ENCODE measurements around the gene B2M. TPM values are rescaled to one million over a fixed set of nuclear protein-coding genes. Genes with fewer than 3 reads are reported as not detected.

B2M gene
- total and polyA plus RNA-seq, 2 of the 13 experiments (the other 11 are each of a cell fraction or from before 2014, with no cell fraction given), result 784 to 857 TPM

DNA sequence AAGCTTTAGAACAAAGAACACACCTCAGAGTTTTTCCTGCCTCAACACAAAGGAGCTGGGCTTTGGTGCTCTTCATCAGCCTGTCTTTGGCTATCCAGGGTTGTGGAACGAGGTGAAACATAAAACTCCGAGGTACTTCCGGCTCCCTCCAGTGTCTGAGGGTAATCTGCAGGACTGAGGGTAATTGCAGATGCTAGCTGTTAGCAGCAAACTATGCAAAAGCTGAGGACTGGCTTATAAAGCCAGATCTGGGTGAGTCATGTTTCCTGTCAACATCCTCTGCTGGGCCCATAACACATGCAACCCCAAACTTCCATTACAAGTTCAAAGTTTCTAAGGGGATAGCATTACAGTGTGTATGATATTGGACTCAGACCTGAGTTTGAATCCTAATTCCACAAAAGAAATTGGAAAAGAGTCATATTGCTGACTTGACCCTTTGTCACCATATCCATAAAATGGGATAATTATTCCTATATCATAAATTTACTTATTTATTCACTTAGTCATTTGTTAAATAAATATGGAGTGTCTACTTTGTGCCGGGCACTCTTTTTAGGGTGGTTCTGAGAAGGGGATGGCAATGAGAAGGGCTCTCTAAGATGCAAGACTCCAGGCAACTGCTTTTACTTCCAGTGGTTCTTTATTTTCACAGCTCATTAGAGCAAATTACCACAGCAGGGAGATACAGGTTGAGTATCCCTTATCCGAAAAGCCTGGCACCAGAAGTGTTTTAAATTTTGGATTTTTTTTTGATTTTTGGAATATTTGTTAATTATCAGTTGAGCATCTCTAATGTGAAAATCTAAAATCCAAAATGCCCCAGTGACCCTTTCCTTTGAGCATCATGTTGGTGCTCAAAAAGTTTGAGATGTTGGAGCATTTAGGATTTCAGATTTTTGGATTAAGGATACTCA lies 15.5 kb downstream of the B2M start (continued):
- TF ChIP-seq, protein P1, sequence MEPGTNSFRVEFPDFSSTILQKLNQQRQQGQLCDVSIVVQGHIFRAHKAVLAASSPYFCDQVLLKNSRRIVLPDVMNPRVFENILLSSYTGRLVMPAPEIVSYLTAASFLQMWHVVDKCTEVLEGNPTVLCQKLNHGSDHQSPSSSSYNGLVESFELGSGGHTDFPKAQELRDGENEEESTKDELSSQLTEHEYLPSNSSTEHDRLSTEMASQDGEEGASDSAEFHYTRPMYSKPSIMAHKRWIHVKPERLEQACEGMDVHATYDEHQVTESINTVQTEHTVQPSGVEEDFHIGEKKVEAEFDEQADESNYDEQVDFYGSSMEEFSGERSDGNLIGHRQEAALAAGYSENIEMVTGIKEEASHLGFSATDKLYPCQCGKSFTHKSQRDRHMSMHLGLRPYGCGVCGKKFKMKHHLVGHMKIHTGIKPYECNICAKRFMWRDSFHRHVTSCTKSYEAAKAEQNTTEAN (CRISPR knock-in tag; conservative IDR thresholded peaks at IDR 0.05), result 0 out of 2 replicates have a peak, but pooled peaks have one; percentile 36
- TF ChIP-seq ZNF33B (CRISPR knock-in tag; IDR thresholded peaks at IDR 0.05), result no peak
- TF ChIP-seq ZC3H13 (CRISPR knock-in tag; IDR thresholded peaks at IDR 0.05), result no peak
- TF ChIP-seq ERF (CRISPR knock-in tag; IDR thresholded peaks at IDR 0.05), result peak; percentile 77; the same call in 1 of the 2 replicates
- TF ChIP-seq, protein P2, sequence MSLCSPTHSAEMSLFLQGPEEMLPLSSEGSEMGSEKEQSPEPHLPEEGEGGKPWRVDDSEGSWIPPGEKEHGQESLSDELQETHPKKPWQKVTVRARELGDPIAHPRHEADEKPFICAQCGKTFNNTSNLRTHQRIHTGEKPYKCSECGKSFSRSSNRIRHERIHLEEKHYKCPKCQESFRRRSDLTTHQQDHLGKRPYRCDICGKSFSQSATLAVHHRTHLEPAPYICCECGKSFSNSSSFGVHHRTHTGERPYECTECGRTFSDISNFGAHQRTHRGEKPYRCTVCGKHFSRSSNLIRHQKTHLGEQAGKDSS (CRISPR knock-in tag; IDR thresholded peaks at IDR 0.05; ENCODE audit: borderline replicate concordance, low read depth), result no peak
- TF ChIP-seq HNRNPH1 (optimal IDR thresholded peaks at IDR 0.05; ENCODE audit: low read depth, low read length), result no peak
- TF ChIP-seq CAMTA2 (CRISPR knock-in tag; IDR thresholded peaks at IDR 0.05; ENCODE audit: borderline replicate concordance), result no peak
- TF ChIP-seq NAIF1 (CRISPR knock-in tag; IDR thresholded peaks at IDR 0.05; ENCODE audit: borderline replicate concordance), result no peak
- TF ChIP-seq, protein P3, sequence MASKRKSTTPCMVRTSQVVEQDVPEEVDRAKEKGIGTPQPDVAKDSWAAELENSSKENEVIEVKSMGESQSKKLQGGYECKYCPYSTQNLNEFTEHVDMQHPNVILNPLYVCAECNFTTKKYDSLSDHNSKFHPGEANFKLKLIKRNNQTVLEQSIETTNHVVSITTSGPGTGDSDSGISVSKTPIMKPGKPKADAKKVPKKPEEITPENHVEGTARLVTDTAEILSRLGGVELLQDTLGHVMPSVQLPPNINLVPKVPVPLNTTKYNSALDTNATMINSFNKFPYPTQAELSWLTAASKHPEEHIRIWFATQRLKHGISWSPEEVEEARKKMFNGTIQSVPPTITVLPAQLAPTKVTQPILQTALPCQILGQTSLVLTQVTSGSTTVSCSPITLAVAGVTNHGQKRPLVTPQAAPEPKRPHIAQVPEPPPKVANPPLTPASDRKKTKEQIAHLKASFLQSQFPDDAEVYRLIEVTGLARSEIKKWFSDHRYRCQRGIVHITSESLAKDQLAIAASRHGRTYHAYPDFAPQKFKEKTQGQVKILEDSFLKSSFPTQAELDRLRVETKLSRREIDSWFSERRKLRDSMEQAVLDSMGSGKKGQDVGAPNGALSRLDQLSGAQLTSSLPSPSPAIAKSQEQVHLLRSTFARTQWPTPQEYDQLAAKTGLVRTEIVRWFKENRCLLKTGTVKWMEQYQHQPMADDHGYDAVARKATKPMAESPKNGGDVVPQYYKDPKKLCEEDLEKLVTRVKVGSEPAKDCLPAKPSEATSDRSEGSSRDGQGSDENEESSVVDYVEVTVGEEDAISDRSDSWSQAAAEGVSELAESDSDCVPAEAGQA (IDR thresholded peaks at IDR 0.05; ENCODE audit: low read depth), result no peak
- TF ChIP-seq, protein P3 (CRISPR knock-in tag; IDR thresholded peaks at IDR 0.05; ENCODE audit: borderline replicate concordance), result peak; percentile 43; the same call in 1 of the 2 replicates
- TF ChIP-seq MAFK (conservative IDR thresholded peaks at IDR 0.05 in 1 of 2, IDR thresholded peaks at IDR 0.05 in 1 of 2; ENCODE audit: low read length in 2 of 2), result peak; percentile 85 to 86
- no peak for TF ChIP-seq ZNF264 (CRISPR knock-in tag; IDR thresholded peaks at IDR 0.05)
- TF ChIP-seq JUN (CRISPR knock-in tag; IDR thresholded peaks at IDR 0.05), result peak; percentile 83
- TF ChIP-seq, protein P4, sequence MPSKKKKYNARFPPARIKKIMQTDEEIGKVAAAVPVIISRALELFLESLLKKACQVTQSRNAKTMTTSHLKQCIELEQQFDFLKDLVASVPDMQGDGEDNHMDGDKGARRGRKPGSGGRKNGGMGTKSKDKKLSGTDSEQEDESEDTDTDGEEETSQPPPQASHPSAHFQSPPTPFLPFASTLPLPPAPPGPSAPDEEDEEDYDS (CRISPR knock-in tag; IDR thresholded peaks at IDR 0.05), result peak; percentile 85
- 0 out of 2 replicates have a peak, but pooled peaks have one; percentile 33 for TF ChIP-seq ZNF567 (CRISPR knock-in tag; IDR thresholded peaks at IDR 0.05; ENCODE audit: borderline replicate concordance)
- TF ChIP-seq, protein P5, sequence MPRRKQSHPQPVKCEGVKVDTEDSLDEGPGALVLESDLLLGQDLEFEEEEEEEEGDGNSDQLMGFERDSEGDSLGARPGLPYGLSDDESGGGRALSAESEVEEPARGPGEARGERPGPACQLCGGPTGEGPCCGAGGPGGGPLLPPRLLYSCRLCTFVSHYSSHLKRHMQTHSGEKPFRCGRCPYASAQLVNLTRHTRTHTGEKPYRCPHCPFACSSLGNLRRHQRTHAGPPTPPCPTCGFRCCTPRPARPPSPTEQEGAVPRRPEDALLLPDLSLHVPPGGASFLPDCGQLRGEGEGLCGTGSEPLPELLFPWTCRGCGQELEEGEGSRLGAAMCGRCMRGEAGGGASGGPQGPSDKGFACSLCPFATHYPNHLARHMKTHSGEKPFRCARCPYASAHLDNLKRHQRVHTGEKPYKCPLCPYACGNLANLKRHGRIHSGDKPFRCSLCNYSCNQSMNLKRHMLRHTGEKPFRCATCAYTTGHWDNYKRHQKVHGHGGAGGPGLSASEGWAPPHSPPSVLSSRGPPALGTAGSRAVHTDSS (CRISPR knock-in tag; conservative IDR thresholded peaks at IDR 0.05), result no peak
- TF ChIP-seq JUND (CRISPR knock-in tag; IDR thresholded peaks at IDR 0.05), result peak; percentile 86
- no peak for TF ChIP-seq ZBTB7A (CRISPR knock-in tag; IDR thresholded peaks at IDR 0.05)
- TF ChIP-seq RBFOX2 (IDR thresholded peaks at IDR 0.05; ENCODE audit: low read depth, low read length), result peak; percentile 40; the same call in 1 of the 2 replicates
